HL-60 (cell line): ENCODE results near the gene NUDT6.
A peak's percentile ranks its signal among the peaks of the same experiment; 100 is the strongest.

Experiments
- DNase-seq, 2 experiments: peaks; one replicate each; pipeline ENCODE4 v3.0.0-alpha.2; 2010 to 2020; ENCODE audit warnings: low read depth in 1 of 2, low spot score in 1 of 2
- H3K27ac ChIP-seq: fragments of 250-450 bp; sonication (Bioruptor Pico); replicated peaks from 2 replicates; pipeline ENCODE4 v1.5.1; 2020; ENCODE audit warnings: mild to moderate bottlenecking, moderate library complexity
- H3K27me3 ChIP-seq: fragments of 250-450 bp; sonication (Bioruptor Pico); 2 replicates; pipeline ENCODE4 v1.5.1; 2021; ENCODE audit warnings: mild to moderate bottlenecking, moderate library complexity; ENCODE audit not compliant: insufficient read depth, poor library complexity, severe bottlenecking
- H3K4me3 ChIP-seq: replicated peaks from 2 replicates; pipeline ENCODE4 v1.5.1; 2011; ENCODE audit warnings: mild to moderate bottlenecking, control low read depth, low read length; ENCODE audit not compliant: insufficient read depth
- CTCF ChIP-seq: IDR thresholded peaks from one replicate; pipeline ENCODE4 v1.5.1; 2011; ENCODE audit warnings: low read length, control low read depth, inconsistent platforms; ENCODE audit not compliant: insufficient read depth
- GABPA ChIP-seq: IDR thresholded peaks from 2 replicates; pipeline ENCODE4 v1.6.1; 2012; ENCODE audit warnings: low read depth
- POLR2AphosphoS5 ChIP-seq: IDR thresholded peaks from 2 replicates; pipeline ENCODE4 v1.6.1; 2012; ENCODE audit warnings: low read depth
- REST ChIP-seq: IDR thresholded peaks from 2 replicates; pipeline ENCODE4 v1.6.1; 2012; ENCODE audit warnings: low read depth; ENCODE audit not compliant: insufficient replicate concordance
- SPI1 ChIP-seq: IDR thresholded peaks from 2 replicates; pipeline ENCODE4 v1.6.1; 2012; ENCODE audit warnings: low read depth, mild to moderate bottlenecking, borderline replicate concordance

NUDT6 gene

GRCh38 chr4:122922877-122923511 is 597 bp upstream of the NUDT6 start:
- TF ChIP-seq REST, result peak; percentile 23
- TF ChIP-seq CTCF, result no peak
- TF ChIP-seq SPI1, result peak; percentile 16; the same call in 1 of the 2 replicates
- peak; percentile 88 for TF ChIP-seq GABPA
- TF ChIP-seq POLR2AphosphoS5, result no peak; the same call in 1 of the 2 replicates
- Histone ChIP-seq H3K4me3 (peak overlapping the region; percentile 91), H3K27me3 (no peaks in the 10 kb centered on the region), H3K27ac (peak overlapping the region; percentile 80)
- DNase-seq, result peak; percentile 79 to 90

- no peak for DNase-seq
- TF ChIP-seq GABPA (no peak), SPI1 (no peak), REST (no peak), POLR2AphosphoS5 (no peak), CTCF (no peak)
- H3K27me3 ChIP-seq, result no peaks in the 10 kb centered on the region
- peak overlapping the region; percentile 91 for H3K4me3 ChIP-seq
- H3K27ac ChIP-seq, result no peak overlapping the region
These were observed 1.1 kb downstream of the NUDT6 start for GRCh38 chr4:122921300-122921699.

- no peak for TF ChIP-seq CTCF
- no peak for TF ChIP-seq GABPA
- TF ChIP-seq SPI1, result no peak
- TF ChIP-seq REST, result no peak
- no peak for TF ChIP-seq POLR2AphosphoS5
These were observed 1.9 kb downstream of the NUDT6 start for GRCh38 chr4:122920473-122920872.

More at GRCh38 chr4:122920473-122920872, 1.9 kb downstream of the NUDT6 start:
- no peak overlapping the region for H3K27ac ChIP-seq
- no peaks in the 10 kb centered on the region for H3K27me3 ChIP-seq
- no peak overlapping the region for H3K4me3 ChIP-seq
- DNase-seq, result no peak
